PC-3 (cell line): ENCODE data around the gene SEPTIN5.

Source experiments
- EZH2 ChIP-seq: fragments of 300-600 bp; sonication (generic); IDR thresholded peaks from one replicate; pipeline ENCODE4 v1.6.1; 2017; ENCODE audit warnings: antibody characterized with exemption, mild to moderate bottlenecking, low read length; ENCODE audit not compliant: unreplicated experiment
- TF ChIP-seq, protein P1 (sequence below): fragments of 300-600 bp; sonication (generic); conservative IDR thresholded peaks from 2 replicates; pipeline ENCODE4 v1.5.1; 2017; ENCODE audit warnings: antibody characterized with exemption, low read depth, mild to moderate bottlenecking, low read length

DNA sequence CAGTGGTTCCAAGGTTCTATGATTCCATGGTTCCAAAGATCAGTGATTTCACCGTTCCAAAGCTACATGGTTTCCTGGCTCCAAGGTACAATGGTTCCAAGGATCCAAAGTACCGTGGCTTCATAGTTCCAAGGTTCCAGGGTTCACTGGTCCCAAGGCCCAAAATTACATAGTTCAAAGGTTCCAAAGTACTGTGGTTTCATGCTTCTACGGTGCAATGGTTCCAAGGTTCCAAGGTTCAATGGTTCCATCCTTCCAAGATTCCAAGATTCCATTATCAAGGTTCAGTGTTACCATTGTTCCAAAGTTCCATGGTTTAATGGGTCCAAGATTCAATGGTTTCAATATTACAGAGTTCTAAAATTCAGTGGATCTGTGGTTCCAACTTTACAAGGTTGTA is 43.0 kb upstream of the SEPTIN5 start:
- TF ChIP-seq, protein P1, sequence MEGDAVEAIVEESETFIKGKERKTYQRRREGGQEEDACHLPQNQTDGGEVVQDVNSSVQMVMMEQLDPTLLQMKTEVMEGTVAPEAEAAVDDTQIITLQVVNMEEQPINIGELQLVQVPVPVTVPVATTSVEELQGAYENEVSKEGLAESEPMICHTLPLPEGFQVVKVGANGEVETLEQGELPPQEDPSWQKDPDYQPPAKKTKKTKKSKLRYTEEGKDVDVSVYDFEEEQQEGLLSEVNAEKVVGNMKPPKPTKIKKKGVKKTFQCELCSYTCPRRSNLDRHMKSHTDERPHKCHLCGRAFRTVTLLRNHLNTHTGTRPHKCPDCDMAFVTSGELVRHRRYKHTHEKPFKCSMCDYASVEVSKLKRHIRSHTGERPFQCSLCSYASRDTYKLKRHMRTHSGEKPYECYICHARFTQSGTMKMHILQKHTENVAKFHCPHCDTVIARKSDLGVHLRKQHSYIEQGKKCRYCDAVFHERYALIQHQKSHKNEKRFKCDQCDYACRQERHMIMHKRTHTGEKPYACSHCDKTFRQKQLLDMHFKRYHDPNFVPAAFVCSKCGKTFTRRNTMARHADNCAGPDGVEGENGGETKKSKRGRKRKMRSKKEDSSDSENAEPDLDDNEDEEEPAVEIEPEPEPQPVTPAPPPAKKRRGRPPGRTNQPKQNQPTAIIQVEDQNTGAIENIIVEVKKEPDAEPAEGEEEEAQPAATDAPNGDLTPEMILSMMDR: no peak
- no peak for TF ChIP-seq EZH2
